NCI-H146 (cell line): ENCODE measurements around the gene PDE1C.

ENCODE experiments used
- DNase-seq: peaks from one replicate; lab custom pipeline; 2025; lab: John Stamatoyannopoulos, UW

PDE1C gene

GRCh38 chr7:31772211-31772610 is 298.0 kb downstream of the PDE1C start:
- no peak for DNase-seq

- DNase-seq: no peak
Measured at GRCh38 chr7:31767686-31768358, 302.4 kb downstream of the PDE1C start.

- DNase-seq: no peak
Measured at GRCh38 chr7:31764462-31764861, 305.7 kb downstream of the PDE1C start.

GRCh38 chr7:31763548-31763947 is 306.7 kb downstream of the PDE1C start:
- no peak for DNase-seq

DNA sequence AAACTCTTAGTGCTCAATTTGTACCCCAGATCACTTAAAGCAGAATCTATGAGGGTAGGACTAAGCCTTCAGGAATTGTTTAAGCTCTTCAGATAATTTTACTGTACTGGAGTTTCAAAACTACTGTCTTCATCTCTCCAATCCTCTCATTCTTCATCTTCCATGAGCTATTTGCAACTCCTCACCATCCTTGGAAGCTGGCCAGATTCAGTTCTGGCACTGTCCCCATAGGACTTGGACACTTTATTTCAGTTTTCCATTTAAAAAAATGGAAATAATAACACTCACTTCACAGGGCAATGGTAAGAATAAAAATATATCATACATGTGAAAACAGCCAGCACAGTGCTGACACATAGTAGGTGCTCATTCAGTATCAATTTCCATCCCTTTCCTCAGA is 308.6 kb downstream of the PDE1C start:
- no peak for DNase-seq

DNA sequence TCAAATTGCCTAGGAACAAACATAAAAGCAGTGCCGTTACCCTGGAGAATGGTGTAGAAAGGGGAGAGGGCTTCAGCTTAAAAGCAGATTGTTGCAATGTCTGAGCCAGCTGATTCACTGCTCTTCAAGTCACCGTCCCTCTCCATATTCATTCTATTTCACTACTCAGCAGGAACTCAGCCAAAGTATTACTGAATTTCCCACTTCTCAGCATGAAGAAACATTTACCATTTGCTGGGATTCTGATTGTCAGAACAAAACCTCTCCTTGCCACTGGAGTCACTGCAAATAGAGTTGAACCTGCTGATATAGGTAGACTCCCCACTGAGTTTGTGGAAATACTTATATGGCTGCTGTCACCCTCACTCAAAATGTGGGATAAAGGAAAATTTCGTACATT is 311.5 kb downstream of the PDE1C start:
- no peak for DNase-seq

GRCh38 chr7:31751726-31752125 is 318.5 kb downstream of the PDE1C start:
- DNase-seq: no peak

GRCh38 chr7:31748084-31748483 is 322.1 kb downstream of the PDE1C start:
- no peak for DNase-seq

DNA sequence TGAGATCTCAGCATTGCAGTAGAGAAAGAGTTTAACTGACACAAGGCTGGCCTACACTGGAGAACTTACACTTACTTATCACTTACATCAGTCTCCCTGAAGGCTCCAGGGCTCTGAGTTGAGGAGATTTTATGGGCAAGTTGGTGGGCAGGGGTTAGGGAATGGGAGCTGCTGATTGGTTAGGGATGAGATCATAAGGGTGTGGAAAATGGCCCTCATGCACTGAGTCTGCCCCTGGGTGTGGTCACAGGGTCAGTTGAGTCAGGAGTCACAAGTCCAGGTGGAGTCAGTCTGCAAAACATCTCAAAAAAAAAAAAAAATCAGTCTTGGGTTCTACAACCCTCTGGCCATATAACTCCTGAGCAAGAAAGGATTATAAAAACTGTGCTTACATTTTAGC is 322.7 kb downstream of the PDE1C start:
- no peak for DNase-seq

DNA sequence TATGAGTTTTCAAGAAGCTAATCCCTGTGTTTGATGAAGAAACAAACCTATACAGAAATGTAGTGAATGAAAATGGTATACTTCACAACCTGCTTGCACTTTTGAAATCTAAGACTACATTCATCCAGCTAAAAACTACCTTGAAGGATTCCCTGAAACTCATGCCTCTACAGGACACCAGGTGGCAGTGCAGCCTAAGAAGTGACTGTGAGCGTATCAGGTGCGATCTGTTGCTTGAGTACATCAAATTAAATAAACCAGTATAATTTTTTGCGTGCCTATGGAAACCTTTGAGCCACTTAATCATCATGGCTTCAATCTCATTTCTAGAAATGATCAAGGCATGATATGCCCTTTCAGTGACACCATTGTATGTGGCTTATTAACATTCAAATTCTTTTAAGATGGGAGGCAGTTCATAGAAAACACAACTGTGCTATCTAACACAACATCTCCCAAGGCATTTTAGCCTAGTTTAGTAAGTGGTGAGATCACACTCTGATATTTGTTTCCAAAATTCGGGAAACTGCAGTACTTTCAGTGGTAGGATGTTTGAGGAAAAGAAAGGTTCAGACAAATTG is 325.8 kb downstream of the PDE1C start:
- peak; percentile 46 for DNase-seq

- no peak for DNase-seq
Measured at GRCh38 chr7:31741852-31742251, 328.4 kb downstream of the PDE1C start.

- DNase-seq: peak; percentile 29
Measured at GRCh38 chr7:31735991-31736982, 333.9 kb downstream of the PDE1C start.

DNA sequence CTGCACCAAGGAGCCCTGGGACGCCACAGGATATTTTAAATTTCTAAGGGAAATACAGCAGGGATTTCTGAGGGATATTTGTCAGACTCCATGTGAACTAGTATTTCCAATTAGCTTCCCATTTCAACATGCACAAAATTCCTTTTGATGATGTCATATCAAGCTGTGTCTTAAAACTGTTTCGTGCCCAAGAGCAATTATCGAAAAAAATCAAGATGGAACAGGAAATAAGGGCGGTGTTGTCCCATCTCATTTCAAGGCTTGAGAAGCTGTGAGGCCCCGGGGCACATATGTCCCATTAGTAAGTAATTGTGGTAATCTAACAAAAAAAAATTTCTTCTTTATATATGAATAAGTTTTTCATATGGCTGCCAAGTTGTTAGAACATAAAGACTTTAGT is 335.8 kb downstream of the PDE1C start:
- no peak for DNase-seq

DNA sequence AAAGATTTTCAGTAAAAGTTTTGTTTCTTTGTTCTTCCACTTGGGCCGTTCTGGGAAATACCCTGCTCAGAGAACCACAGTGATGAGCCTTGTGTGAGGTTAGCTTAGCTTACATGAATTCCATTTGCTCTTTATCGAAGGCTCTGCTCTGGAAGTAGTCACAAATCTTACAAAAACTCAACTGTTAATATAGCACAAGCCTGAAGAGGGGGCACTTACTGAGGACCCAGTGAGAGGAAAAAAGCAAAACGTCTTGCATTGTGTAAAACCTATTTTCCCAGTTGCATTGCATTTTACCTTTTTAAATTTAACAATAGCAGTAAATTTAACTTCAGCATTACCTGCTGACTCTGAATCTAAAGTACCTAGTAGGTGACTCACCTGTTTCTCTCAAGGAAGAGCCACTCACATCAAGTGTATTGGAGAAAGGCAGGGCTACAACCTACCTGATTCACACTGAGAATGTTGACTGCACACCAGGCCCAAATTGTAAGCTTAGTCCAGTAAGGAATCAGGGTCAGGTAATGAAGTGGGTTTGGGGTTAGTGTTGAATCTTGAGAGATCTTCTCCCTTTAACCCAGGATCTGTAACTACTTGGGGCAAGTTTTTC is 340.9 kb downstream of the PDE1C start:
- no peak for DNase-seq

- DNase-seq: no peak
Measured at GRCh38 chr7:31724696-31725095, 345.5 kb downstream of the PDE1C start.

DNA sequence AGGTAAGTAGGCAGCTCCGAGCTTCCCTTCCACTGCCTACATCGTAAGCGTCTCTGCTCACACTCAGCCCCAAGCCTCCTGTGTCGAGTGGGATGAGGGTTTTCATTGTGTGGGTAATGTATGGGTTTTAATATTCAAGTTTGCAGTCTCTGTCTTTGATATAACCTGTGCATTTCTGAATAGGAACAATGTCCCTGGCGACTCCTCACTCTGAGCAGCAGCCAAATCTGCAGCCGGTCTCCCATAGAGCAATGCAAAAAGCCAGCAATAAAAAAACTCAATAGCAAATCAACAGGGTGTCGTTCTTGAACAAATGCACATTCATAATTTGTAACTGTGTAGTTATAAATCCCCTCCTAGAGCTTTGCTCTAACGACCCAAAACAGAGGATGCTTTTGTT is 349.8 kb downstream of the PDE1C start:
- DNase-seq: no peak

GRCh38 chr7:31716355-31716754 is 353.9 kb downstream of the PDE1C start:
- no peak for DNase-seq

GRCh38 chr7:31710171-31710570 is 360.0 kb downstream of the PDE1C start:
- no peak for DNase-seq

DNA sequence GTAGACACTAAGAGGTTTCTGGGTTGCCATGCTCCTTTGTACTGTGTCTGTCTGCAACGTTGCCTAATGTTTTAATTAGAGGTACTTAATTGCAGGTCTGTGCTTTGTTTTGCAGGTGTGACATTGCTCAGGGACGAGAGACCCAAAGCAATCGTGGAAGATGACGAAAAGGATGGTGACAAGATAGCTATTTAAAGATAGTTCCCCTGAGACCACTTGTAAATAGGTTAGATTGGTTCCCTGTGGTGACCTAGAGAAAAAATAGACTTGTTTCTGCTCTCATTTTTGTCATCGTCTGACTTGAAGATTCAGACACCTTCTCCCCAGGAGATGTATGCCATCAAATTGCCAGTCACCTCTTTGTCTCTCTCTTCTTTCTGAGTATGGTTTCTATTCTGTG is 363.1 kb downstream of the PDE1C start:
- DNase-seq: no peak

GRCh38 chr7:31705377-31705776 is 364.8 kb downstream of the PDE1C start:
- no peak for DNase-seq

- no peak for DNase-seq
Measured at GRCh38 chr7:31702354-31702753, 367.9 kb downstream of the PDE1C start.
